Lung (tissue), 12 donors: ENCODE results near the gene EXOC6B. TPM values are rescaled to one million over a fixed set of nuclear protein-coding genes. Genes with fewer than 3 reads are reported as not detected.
A peak's percentile ranks its signal among the peaks of the same experiment; 100 is the strongest.

Experiments used
- ATAC-seq: fragments of 200-7000 bp; cut with Tn5 transposase; one replicate; pipeline ENCODE4 v1.9.1; 2020; ENCODE audit warnings: moderate number of reproducible peaks; ENCODE audit not compliant: insufficient read depth, low FRiP score
- DNase-seq, 3 donors: peaks; one replicate each; pipeline ENCODE4 v3.0.0-alpha.2; 2013 to 2017
- H3K27ac ChIP-seq, 2 donors: one replicate each; pipeline ENCODE4 v1.5.1; 2013; ENCODE audit warnings: mild to moderate bottlenecking in 2 of 2, moderate library complexity in 2 of 2, control low read depth in 1 of 2, inconsistent platforms in 1 of 2, low read depth in 1 of 2, low read length in 1 of 2
- H3K27me3 ChIP-seq, 3 donors: one replicate each; pipeline ENCODE4 v1.5.1; 2013; ENCODE audit warnings: low read length in 2 of 3; ENCODE audit not compliant: control insufficient read depth in 3 of 3, insufficient read depth in 3 of 3
- H3K36me3 ChIP-seq, 4 donors: one replicate each; pipeline ENCODE4 v1.5.1; 2013; ENCODE audit warnings: low read length in 4 of 4, mild to moderate bottlenecking in 1 of 4, moderate library complexity in 1 of 4; ENCODE audit not compliant: control insufficient read depth in 4 of 4, insufficient read depth in 4 of 4
- H3K4me1 ChIP-seq, 5 donors: one replicate each; pipeline ENCODE4 v1.5.1; 2013; ENCODE audit warnings: low read length in 5 of 5, mild to moderate bottlenecking in 2 of 5, moderate library complexity in 1 of 5; ENCODE audit not compliant: control insufficient read depth in 5 of 5, insufficient read depth in 5 of 5
- H3K4me3 ChIP-seq: one replicate; pipeline ENCODE4 v1.5.1; 2013; ENCODE audit warnings: mild to moderate bottlenecking, control low read depth, moderate library complexity
- H3K9ac ChIP-seq, 2 donors: one replicate each; pipeline ENCODE4 v1.5.1; 2013; ENCODE audit warnings: low read length in 2 of 2, control low read depth in 1 of 2; ENCODE audit not compliant: insufficient read depth in 1 of 2
- H3K9me3 ChIP-seq, 4 donors: one replicate each; pipeline ENCODE4 v1.5.1; 2013; ENCODE audit warnings: low read length in 3 of 4, mild to moderate bottlenecking in 1 of 4, moderate library complexity in 1 of 4; ENCODE audit not compliant: control insufficient read depth in 4 of 4, insufficient read depth in 3 of 4
- CTCF ChIP-seq: IDR thresholded peaks from 2 replicates; pipeline ENCODE4 v1.5.1; 2012; ENCODE audit warnings: mild to moderate bottlenecking; ENCODE audit errors: control extremely low read depth, extremely low read depth
- whole genome bisulfite sequencing, 2 donors: extraction: QIAGEN DNeasy Blood & Tissue Kit; methylation state at CpG; one replicate each; pipeline ENCODE4 v1.1.7; 2013; 5-methylcytosine and 5-hydroxymethylcytosine counted together
- polyA plus RNA-seq, 2 donors: library from polyadenylated mRNA; stranded (reverse); fragments of 200-250 nt; gene quantifications; one replicate each; pipeline ENCODE4 v1.2.1, GENCODE V29; 2013
- total RNA-seq, 2 donors: library from RNA; depleted of rRNA in 1 of 2; stranded (reverse); fragments of >200 nt in 1 of 2; gene quantifications; one replicate each; pipeline ENCODE4 v1.2.1, GENCODE V29; 2014 to 2021
- donor health status: control.
- donor health status: control.
- donor health status: Bipolar disorder and iron deficiency.
- donor health status: healthy.
- donor health status: DM: yes; HTN: yes; CAD: no.

EXOC6B gene
- total and polyA plus RNA-seq, 4 donors = 3.3 to 46.0 (median 12.7) TPM

GRCh38 chr2:72821118-72821517 lies 4.7 kb downstream of the EXOC6B start:
- ATAC-seq = no peak
- no peak for TF ChIP-seq CTCF
- 81 to 92% methylated on average over 3 of the region's 3 CpGs for WGBS, 2 donors
- no peak for DNase-seq
- Histone ChIP-seq H3K4me1 (peaks cover 3 to 12% (median 5%) of the 10 kb centered on the region in 5 donors), H3K36me3 (peaks cover 0 to 5% (median 0%) of the 10 kb centered on the region in 4 donors), H3K9ac (no peak overlapping the region), H3K27me3 (no peaks in the 10 kb centered on the region), H3K4me3 (no peak overlapping the region), H3K9me3 (no peaks in the 10 kb centered on the region), H3K27ac (peak overlapping the region in 1 of 2 donors; percentile 27)

- peaks cover 1 to 12% (median 3%) of the 10 kb centered on the region in 5 donors for H3K4me1 ChIP-seq
- H3K27ac ChIP-seq = peak overlapping the region in 1 of 2 donors; percentile 33
- H3K27me3 ChIP-seq = no peaks in the 10 kb centered on the region
- no peak for DNase-seq
- no peak for ATAC-seq
- H3K9ac ChIP-seq = no peak overlapping the region
- TF ChIP-seq CTCF = no peak
- H3K4me3 ChIP-seq = no peak overlapping the region
- H3K9me3 ChIP-seq = no peaks in the 10 kb centered on the region
- H3K36me3 ChIP-seq = peaks cover 0 to 2% (median 0%) of the 10 kb centered on the region in 4 donors
These were observed 6.3 kb downstream of the EXOC6B start for GRCh38 chr2:72819501-72819900.

- Histone ChIP-seq H3K27me3 (no peaks in the 10 kb centered on the region), H3K36me3 (peaks cover 0 to 2% (median under 1%) of the 10 kb centered on the region in 4 donors), H3K27ac (no peak overlapping the region), H3K4me1 (peaks cover 0 to 8% (median 3%) of the 10 kb centered on the region in 5 donors), H3K4me3 (no peak overlapping the region), H3K9ac (no peak overlapping the region), H3K9me3 (no peaks in the 10 kb centered on the region)
- WGBS, 2 donors = 90 to 92% methylated on average over 13 of the region's 13 CpGs
- ATAC-seq (no peak), DNase-seq (no peak)
- TF ChIP-seq CTCF = no peak
These were observed 10.1 kb downstream of the EXOC6B start for GRCh38 chr2:72815655-72816278.

GRCh38 chr2:72813841-72814240 lies 12.0 kb downstream of the EXOC6B start:
- ATAC-seq = no peak
- Histone ChIP-seq H3K27ac (peak overlapping the region in 1 of 2 donors; percentile 60), H3K9ac (no peak overlapping the region), H3K36me3 (peaks cover 0 to 5% (median 1%) of the 10 kb centered on the region in 4 donors), H3K4me3 (no peak overlapping the region), H3K27me3 (no peaks in the 10 kb centered on the region), H3K4me1 (peaks cover 0 to 8% (median 0%) of the 10 kb centered on the region in 5 donors), H3K9me3 (peaks cover 0 to 1% (median under 1%) of the 10 kb centered on the region in 4 donors)
- 54 to 68% methylated on average over 2 of the region's 2 CpGs for WGBS, 2 donors
- TF ChIP-seq CTCF = no peak
- DNase-seq = no peak
